Measurements from ENCODE around the gene KATNAL2.

DNA sequence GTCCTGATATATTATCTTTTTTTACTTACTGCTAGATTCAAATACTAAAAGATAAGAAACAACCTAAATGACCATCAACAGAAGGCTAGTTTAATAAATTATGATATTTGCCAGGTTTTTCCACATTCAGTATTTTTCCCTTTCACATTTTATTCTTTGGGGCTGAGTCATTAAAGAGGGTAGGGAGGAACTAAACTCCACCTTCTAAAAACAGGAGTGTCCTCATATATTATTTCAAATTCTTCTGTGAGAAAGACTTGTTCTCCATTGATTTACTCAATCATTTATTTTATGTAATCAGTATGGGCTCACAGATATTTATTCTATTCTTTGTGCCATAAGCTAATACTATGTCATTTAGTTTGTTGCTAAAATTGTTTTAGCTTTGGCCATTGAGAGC, 223.9 kb downstream of the KATNAL2 start:
- TF ChIP-seq CTCF (IDR thresholded peaks at IDR 0.05) (no peak), EP300 (IDR thresholded peaks at IDR 0.05) (no peak)
